Peyer's patch (tissue), 4 donors: ENCODE measurements around the gene PBX1.

ENCODE experiments used
- CTCF ChIP-seq, 6 experiments: fragments of 450-650 bp in 4 of 6; fragments of 200-600 bp in 2 of 6; sonication (generic) in 1 of 6; IDR thresholded peaks; one replicate each; pipeline ENCODE4 v1.5.1; 2017 to 2019; ENCODE audit warnings: antibody characterized with exemption in 6 of 6, mild to moderate bottlenecking in 3 of 6, moderate library complexity in 1 of 6
- POLR2A ChIP-seq, 2 donors: fragments of 450-650 bp; IDR thresholded peaks; one replicate each; pipeline ENCODE4 v1.5.1; 2017; ENCODE audit warnings: antibody characterized with exemption in 2 of 2, mild to moderate bottlenecking in 2 of 2, moderate library complexity in 2 of 2

- no peak for TF ChIP-seq POLR2A (IDR thresholded peaks at IDR 0.05)
- no peak for TF ChIP-seq CTCF (IDR thresholded peaks at IDR 0.05)
Measured at GRCh38 chr1:164840936-164841335, 282.0 kb downstream of the PBX1 start.
